ENCODE data around the gene MACROD2. TPM values are rescaled to one million over a fixed set of nuclear protein-coding genes. Genes with fewer than 3 reads are reported as not detected.

MACROD2 gene
- total and polyA plus RNA-seq, 8 donors, result 0.78 to 31.3 (median 10.9) TPM; not detected in 1

GRCh38 chr20:15379681-15380296, 1384.5 kb downstream of the MACROD2 start:
- DNase-seq, result no peak
- WGBS, 5 donors, result 81 to 97% (median 94%) methylated on average over 1 of the region's 1 CpG
- TF ChIP-seq POLR2AphosphoS5 (IDR thresholded peaks at IDR 0.05) (no peak), POLR2A (IDR thresholded peaks at IDR 0.05) (no peak), EP300 (IDR thresholded peaks at IDR 0.05) (no peak), CTCF (IDR thresholded peaks at IDR 0.05) (no peak)
- intact Hi-C loops (cut with DNase I; ENCODE audit: low total_unique reads), result no loop called here
- no peaks in the 10 kb centered on the region for H3K36me3 ChIP-seq
- H3K27ac ChIP-seq, result no peak overlapping the region
- H3K9me3 ChIP-seq, result no peaks in the 10 kb centered on the region
- H3K4me3 ChIP-seq, result no peak overlapping the region
- H3K4me1 ChIP-seq, result no peaks in the 10 kb centered on the region
- H3K27me3 ChIP-seq, result no peaks in the 10 kb centered on the region

GRCh38 chr20:15380770-15381169, 1385.5 kb downstream of the MACROD2 start:
- Histone ChIP-seq H3K27ac (no peak overlapping the region), H3K4me1 (no peaks in the 10 kb centered on the region), H3K4me3 (no peak overlapping the region), H3K9me3 (no peaks in the 10 kb centered on the region), H3K27me3 (no peaks in the 10 kb centered on the region), H3K36me3 (no peaks in the 10 kb centered on the region)
- intact Hi-C loops (cut with DNase I; ENCODE audit: low total_unique reads), result no loop called here
- 30 to 58% (median 49%) methylated on average over 1 of the region's 1 CpG for WGBS, 5 donors
- no peak for DNase-seq
- no peak for TF ChIP-seq POLR2A (IDR thresholded peaks at IDR 0.05)
- no peak for TF ChIP-seq CTCF (IDR thresholded peaks at IDR 0.05)
- no peak for TF ChIP-seq POLR2AphosphoS5 (IDR thresholded peaks at IDR 0.05)
- TF ChIP-seq EP300 (IDR thresholded peaks at IDR 0.05), result no peak

DNA sequence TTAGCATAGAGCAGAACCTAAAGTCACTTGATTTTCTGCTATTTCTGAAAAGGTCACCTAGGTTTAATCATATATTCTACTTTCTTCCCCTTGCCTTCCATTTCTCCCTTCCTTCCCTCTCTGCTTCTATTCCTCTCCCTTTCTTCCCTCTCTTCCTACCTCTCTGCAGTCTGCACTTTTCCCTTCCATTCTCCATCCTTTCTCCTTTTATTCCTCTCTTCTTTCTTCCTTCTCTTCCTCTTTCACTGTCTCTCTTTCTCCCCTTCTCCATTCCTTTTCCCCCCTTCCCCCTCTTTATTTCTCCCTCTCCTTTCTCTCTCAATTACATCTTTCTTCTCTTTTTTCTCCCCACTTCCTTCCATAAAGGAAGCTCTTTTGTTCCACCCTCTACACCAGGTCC, 1391.9 kb downstream of the MACROD2 start:
- no peak for DNase-seq
- Histone ChIP-seq H3K27ac (no peak overlapping the region), H3K9me3 (no peaks in the 10 kb centered on the region), H3K36me3 (no peaks in the 10 kb centered on the region), H3K4me3 (no peak overlapping the region), H3K27me3 (no peaks in the 10 kb centered on the region), H3K4me1 (no peaks in the 10 kb centered on the region)
- intact Hi-C loops (cut with DNase I; ENCODE audit: low total_unique reads), result no loop called here
- no peak for TF ChIP-seq POLR2AphosphoS5 (IDR thresholded peaks at IDR 0.05)
- no peak for TF ChIP-seq POLR2A (IDR thresholded peaks at IDR 0.05)
- no peak for TF ChIP-seq EP300 (IDR thresholded peaks at IDR 0.05)
- TF ChIP-seq CTCF (IDR thresholded peaks at IDR 0.05), result no peak

DNA sequence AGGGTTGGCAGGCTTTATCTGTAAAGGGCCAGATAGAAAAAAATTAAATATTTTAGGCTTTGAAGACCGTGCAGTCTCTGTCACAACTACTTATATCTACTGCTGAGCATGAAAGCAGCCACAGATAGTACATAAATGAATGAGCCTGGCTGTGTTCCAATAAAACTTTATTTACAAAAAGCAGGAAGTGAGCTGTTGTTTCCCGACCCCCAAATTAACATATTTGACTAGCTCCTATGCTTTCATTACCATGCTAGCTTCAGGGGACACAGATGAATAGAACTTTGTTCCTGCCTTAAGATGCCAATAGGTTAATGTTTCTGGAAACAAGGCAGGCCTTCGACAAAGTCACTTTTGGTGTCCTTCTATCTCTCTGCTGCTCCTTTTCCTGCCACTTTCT, 1400.1 kb downstream of the MACROD2 start:
- Histone ChIP-seq H3K27me3 (no peaks in the 10 kb centered on the region), H3K27ac (no peak overlapping the region), H3K9me3 (no peaks in the 10 kb centered on the region), H3K4me3 (no peak overlapping the region), H3K36me3 (no peaks in the 10 kb centered on the region), H3K4me1 (no peaks in the 10 kb centered on the region)
- no peak for TF ChIP-seq POLR2AphosphoS5 (IDR thresholded peaks at IDR 0.05)
- TF ChIP-seq CTCF (IDR thresholded peaks at IDR 0.05), result no peak
- no peak for TF ChIP-seq POLR2A (IDR thresholded peaks at IDR 0.05)
- no peak for TF ChIP-seq EP300 (IDR thresholded peaks at IDR 0.05)
- intact Hi-C loops (cut with DNase I; ENCODE audit: low total_unique reads), result no loop called here
- 73 to 81% (median 78%) methylated on average over 3 of the region's 3 CpGs for WGBS, 5 donors
- no peak for DNase-seq
